ENCODE results near the gene GALNTL6. TPM values are rescaled to one million over a fixed set of nuclear protein-coding genes. Genes with fewer than 3 reads are reported as not detected.

Gene GALNTL6
- total and polyA plus RNA-seq, 8 donors: 0.13 to 0.41 (median 0.21) TPM; not detected in 4

- Histone ChIP-seq H3K36me3 (no peaks in the 10 kb centered on the region), H3K27me3 (no peaks in the 10 kb centered on the region), H3K27ac (no peak overlapping the region), H3K4me3 (no peak overlapping the region), H3K9me3 (no peaks in the 10 kb centered on the region), H3K4me1 (no peaks in the 10 kb centered on the region)
- ATAC-seq (no peak), DNase-seq (no peak), FAIRE-seq (no peak)
- intact Hi-C loops (cut with DNase I): no loop called here
- 62 to 78% methylated on average over 1 of the region's 1 CpG for WGBS, 2 donors
- TF ChIP-seq CTCF (IDR thresholded peaks at IDR 0.05): no peak
Measured at GRCh38 chr4:172650758-172651530, 837.7 kb downstream of the GALNTL6 start.

GRCh38 chr4:172651961-172652360, 838.8 kb downstream of the GALNTL6 start:
- WGBS, 2 donors: 65 to 78% methylated on average over 2 of the region's 2 CpGs
- no peak overlapping the region for H3K4me3 ChIP-seq
- H3K27me3 ChIP-seq: no peaks in the 10 kb centered on the region
- H3K36me3 ChIP-seq: no peaks in the 10 kb centered on the region
- DNase-seq (no peak), FAIRE-seq (no peak), ATAC-seq (no peak)
- intact Hi-C loops (cut with DNase I): no loop called here
- no peak overlapping the region for H3K27ac ChIP-seq
- no peaks in the 10 kb centered on the region for H3K9me3 ChIP-seq
- no peak for TF ChIP-seq CTCF (IDR thresholded peaks at IDR 0.05)
- no peaks in the 10 kb centered on the region for H3K4me1 ChIP-seq

- no peak for TF ChIP-seq CTCF (IDR thresholded peaks at IDR 0.05)
- no peaks in the 10 kb centered on the region for H3K4me1 ChIP-seq
- H3K9me3 ChIP-seq: no peaks in the 10 kb centered on the region
- DNase-seq (no peak), ATAC-seq (no peak), FAIRE-seq (no peak)
- H3K27ac ChIP-seq: no peak overlapping the region
- no peaks in the 10 kb centered on the region for H3K36me3 ChIP-seq
- H3K27me3 ChIP-seq: no peaks in the 10 kb centered on the region
- intact Hi-C loops (cut with DNase I): no loop called here
- WGBS, 2 donors: 68 to 71% methylated on average over 1 of the region's 1 CpG
- no peak overlapping the region for H3K4me3 ChIP-seq
Measured at GRCh38 chr4:172652369-172652768, 839.2 kb downstream of the GALNTL6 start.

GRCh38 chr4:172653676-172654075, 840.5 kb downstream of the GALNTL6 start:
- intact Hi-C loops (cut with DNase I): no loop called here
- Histone ChIP-seq H3K36me3 (no peaks in the 10 kb centered on the region), H3K4me1 (no peaks in the 10 kb centered on the region), H3K9me3 (no peaks in the 10 kb centered on the region), H3K4me3 (no peak overlapping the region), H3K27me3 (no peaks in the 10 kb centered on the region), H3K27ac (no peak overlapping the region)
- FAIRE-seq (no peak), DNase-seq (no peak), ATAC-seq (no peak)
- no peak for TF ChIP-seq CTCF (IDR thresholded peaks at IDR 0.05)

GRCh38 chr4:172654457-172654856, 841.3 kb downstream of the GALNTL6 start:
- DNase-seq (no peak), ATAC-seq (no peak), FAIRE-seq (no peak)
- TF ChIP-seq CTCF (IDR thresholded peaks at IDR 0.05): no peak
- no peaks in the 10 kb centered on the region for H3K27me3 ChIP-seq
- no peak overlapping the region for H3K4me3 ChIP-seq
- H3K36me3 ChIP-seq: no peaks in the 10 kb centered on the region
- H3K27ac ChIP-seq: no peak overlapping the region
- H3K9me3 ChIP-seq: no peaks in the 10 kb centered on the region
- intact Hi-C loops (cut with DNase I): no loop called here
- no peaks in the 10 kb centered on the region for H3K4me1 ChIP-seq
- 46 to 53% methylated on average over 3 of the region's 3 CpGs for WGBS, 2 donors

Measured in pancreas (tissue), 10 donors.